Urinary bladder (tissue), 4 donors: ENCODE measurements around the gene SYNM. TPM values are rescaled to one million over a fixed set of nuclear protein-coding genes. Genes with fewer than 3 reads are reported as not detected.

Experiments used
- DNase-seq: peaks from one replicate; pipeline ENCODE4 v3.0.0-alpha.2; 2015; ENCODE audit errors: extremely low spot score
- H3K27ac ChIP-seq: one replicate; pipeline ENCODE4 v1.5.1; 2013; ENCODE audit warnings: low read depth, mild to moderate bottlenecking, moderate library complexity
- H3K36me3 ChIP-seq: one replicate; pipeline ENCODE4 v1.6.1; 2013; ENCODE audit warnings: mild to moderate bottlenecking, moderate library complexity; ENCODE audit not compliant: insufficient read depth
- H3K4me1 ChIP-seq: one replicate; pipeline ENCODE4 v1.6.1; 2013; ENCODE audit warnings: mild to moderate bottlenecking, moderate library complexity; ENCODE audit not compliant: insufficient read depth
- H3K4me3 ChIP-seq: one replicate; pipeline ENCODE4 v1.5.1; 2013; ENCODE audit warnings: low read depth, low read length
- WGBS: extraction: QIAGEN DNeasy Blood & Tissue Kit; methylation state at CpG from one replicate; pipeline ENCODE4 v1.1.7; 2013; 5-methylcytosine and 5-hydroxymethylcytosine counted together
- polyA plus RNA-seq: library from polyadenylated mRNA; stranded (reverse); fragments of 200-250 nt; gene quantifications from one replicate; pipeline ENCODE4 v1.2.3, GENCODE V29; 2013
- total RNA-seq: library from RNA; depleted of rRNA; stranded (reverse); fragments of >200 nt; gene quantifications from one replicate; pipeline ENCODE4 v1.2.3, GENCODE V29; 2014
- donor health status: healthy with polysubstance abuse.
- donor health status: healthy.

Gene SYNM
- total and polyA plus RNA-seq, 2 donors = 228 to 898 TPM

DNA sequence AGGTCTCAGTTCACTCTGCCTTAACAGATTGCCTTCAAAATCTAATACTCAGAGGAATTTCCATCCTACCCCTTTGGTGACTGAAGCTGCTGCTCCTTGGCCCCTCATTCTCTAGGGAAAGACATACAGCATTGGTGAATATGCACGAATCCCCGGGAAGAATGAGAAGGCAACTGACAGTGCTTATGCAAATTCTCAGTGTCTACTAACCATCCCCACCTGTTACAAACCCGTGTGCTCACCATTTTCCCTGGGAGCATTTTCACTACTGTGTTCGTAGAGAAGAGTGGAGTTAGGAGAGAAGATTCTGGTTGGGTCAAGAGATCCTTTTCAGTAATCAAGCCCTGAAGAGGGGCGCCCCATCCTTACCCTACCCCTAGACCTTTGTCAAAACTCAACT, 37.7 kb downstream of the SYNM start:
- 66% methylated on average over 5 of the region's 5 CpGs for WGBS
- Histone ChIP-seq H3K36me3 (peaks cover 5% of the 10 kb centered on the region), H3K4me3 (no peak overlapping the region), H3K27ac (no peak overlapping the region), H3K4me1 (peaks cover 1% of the 10 kb centered on the region)
- no peak for DNase-seq

DNA sequence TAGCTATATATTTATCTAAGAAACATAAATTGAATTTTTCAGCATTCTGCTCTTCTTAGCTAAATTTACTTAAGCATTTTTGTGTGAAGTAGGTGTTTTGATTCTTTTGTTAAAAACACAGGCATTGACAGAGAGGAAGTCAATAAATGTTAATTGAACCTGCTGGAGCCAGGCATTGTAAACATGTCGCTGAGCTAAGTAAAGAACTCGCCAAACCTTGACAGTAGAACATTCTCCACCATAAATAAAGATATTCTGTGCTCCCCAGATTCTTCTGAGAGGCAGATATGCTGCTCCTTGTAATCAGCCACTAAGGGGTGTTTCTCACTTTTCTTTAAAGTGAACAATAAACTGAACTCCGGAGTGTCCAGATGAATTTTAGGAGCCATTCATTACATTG, 38.4 kb downstream of the SYNM start:
- peaks cover 5% of the 10 kb centered on the region for H3K36me3 ChIP-seq
- no peak overlapping the region for H3K27ac ChIP-seq
- WGBS = 34% methylated on average over 3 of the region's 3 CpGs
- H3K4me1 ChIP-seq = peaks cover 1% of the 10 kb centered on the region
- DNase-seq = no peak
- no peak overlapping the region for H3K4me3 ChIP-seq

DNA sequence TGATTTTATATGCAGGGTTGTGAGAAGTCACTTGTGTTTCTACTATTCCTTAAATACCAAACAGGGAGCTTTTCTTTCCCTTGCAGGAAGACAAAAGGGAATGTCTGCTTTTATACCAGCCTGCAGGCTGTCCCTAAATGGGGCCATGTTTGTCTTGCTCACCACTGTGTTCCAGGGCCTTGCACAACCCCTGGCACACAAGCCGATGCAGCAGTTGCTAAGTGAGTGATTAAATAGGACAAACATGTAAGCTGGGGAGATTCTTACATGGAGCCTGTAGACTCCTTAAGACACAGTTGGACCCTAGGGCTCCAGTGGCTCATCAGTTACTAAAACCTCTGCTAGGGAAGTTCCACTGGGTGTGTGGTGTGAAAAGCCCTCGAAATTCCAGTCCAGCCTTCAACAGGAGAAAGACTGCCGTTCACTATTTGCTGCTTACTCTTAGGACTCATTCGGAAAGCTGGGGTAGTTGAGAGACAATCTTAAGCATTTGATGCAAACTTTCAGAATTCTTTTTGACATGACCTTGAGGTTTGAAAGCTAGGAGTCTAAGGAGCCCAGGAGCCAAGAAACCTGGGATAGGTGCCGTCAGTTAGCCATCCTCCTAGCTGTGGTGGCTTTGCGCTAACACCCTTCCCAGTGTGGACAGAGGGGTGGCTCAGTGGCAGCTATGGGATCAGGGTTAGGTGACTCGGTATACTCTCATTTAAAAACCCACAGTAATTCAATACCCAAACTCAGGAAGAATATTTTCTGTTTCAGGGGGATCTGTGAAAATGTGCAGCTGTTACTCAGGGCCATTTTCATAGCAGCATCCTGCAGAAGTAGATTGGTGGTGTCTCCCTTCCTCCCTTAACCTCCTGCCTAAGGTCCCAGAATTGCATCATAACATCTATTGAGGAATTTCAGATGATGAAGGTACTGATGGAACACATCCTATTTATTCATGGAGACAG, 39.1 kb downstream of the SYNM start:
- H3K4me1 ChIP-seq = peaks cover 1% of the 10 kb centered on the region
- peaks cover 5% of the 10 kb centered on the region for H3K36me3 ChIP-seq
- H3K4me3 ChIP-seq = no peak overlapping the region
- WGBS = 65% methylated on average over 7 of the region's 7 CpGs
- DNase-seq = no peak
- H3K27ac ChIP-seq = no peak overlapping the region

DNA sequence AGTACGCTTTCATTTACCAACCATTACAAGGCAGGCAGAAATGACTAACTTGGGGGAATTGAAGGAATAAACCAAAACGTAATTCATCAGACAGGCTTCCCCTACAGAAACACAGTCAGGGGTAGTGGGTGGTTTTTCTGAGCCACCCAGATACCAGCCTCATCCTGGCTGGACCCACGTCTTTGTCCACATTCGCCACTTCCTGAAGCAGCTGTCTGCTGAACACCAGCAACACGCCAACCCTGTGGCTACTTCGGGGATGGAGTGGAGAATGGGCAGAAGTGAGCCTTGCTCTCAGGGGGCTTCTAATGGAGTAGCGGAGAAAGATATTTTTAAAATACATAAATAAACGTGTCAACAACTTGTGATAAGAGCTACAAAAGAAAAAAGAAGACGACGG, 40.1 kb downstream of the SYNM start:
- H3K4me3 ChIP-seq = no peak overlapping the region
- WGBS = 79% methylated on average over 10 of the region's 10 CpGs
- H3K27ac ChIP-seq = no peak overlapping the region
- H3K36me3 ChIP-seq = peaks cover 3% of the 10 kb centered on the region
- peaks cover 1% of the 10 kb centered on the region for H3K4me1 ChIP-seq
- DNase-seq = no peak

DNA sequence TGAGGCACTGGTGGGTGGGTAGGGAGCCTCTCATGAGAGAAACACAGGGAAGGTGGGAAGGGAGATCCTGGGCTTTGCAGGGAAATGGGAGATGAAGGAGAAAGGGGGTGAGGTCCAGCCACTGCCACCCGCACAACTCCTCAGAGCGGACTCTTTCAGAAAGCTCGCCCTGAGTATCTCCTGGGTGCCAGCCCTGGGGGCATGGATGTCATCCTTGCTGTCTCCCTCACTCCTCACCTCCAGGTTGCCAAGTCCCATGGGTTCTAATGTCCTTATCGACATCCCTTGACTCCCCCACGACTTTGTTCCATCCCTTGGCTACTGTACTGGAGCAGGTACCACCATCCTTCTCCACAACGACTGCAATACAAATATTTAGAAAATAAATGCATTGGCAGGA, 40.9 kb downstream of the SYNM start:
- Histone ChIP-seq H3K36me3 (peaks cover 3% of the 10 kb centered on the region), H3K4me3 (no peak overlapping the region), H3K27ac (no peak overlapping the region), H3K4me1 (peaks cover 1% of the 10 kb centered on the region)
- DNase-seq = no peak
- 72% methylated on average over 6 of the region's 6 CpGs for WGBS

DNA sequence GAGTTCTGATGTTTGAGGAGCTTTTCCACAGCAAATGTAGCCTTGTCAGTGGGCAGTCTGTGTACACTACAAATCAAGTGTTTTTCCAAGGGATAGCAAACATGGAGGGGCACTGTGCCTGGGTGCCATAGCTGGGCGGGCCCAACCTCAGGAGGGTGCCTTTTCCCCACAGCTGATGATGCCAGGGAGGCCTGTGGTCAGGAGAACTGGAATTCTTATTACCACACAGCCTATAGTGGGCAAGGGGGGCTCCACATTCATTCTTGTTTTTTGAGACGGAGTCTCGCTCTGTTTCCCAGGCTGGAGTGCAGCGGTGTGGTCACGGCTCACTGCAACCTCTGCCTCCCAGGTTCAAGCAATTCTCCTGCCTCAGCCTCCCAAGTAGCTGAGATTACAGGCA, 41.8 kb downstream of the SYNM start:
- DNase-seq = no peak
- Histone ChIP-seq H3K27ac (no peak overlapping the region), H3K36me3 (peaks cover 3% of the 10 kb centered on the region), H3K4me1 (peaks cover 1% of the 10 kb centered on the region), H3K4me3 (no peak overlapping the region)
- WGBS = 98% methylated on average over 5 of the region's 5 CpGs

DNA sequence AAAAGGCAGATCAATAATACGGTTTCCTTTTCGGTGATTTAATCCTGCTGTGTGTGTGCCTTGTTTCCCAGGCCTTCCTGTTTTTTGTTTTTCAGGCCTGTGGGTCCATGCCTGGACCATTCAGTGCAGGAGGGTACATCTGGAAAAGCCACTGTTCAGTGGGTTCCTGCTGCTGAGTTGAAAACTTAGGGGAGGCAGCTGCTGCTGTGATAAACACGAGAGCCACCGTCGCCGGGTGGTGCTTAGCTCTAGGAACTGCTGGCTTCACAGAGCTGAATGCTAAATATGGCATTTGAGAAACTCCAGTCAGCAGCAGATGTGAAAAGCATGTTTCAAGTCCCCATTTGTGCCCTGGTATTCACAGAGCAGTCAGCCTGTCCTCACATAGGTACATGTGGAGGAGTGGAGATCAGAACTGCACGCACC, 44.0 kb downstream of the SYNM start:
- WGBS = 55% methylated on average over 7 of the region's 7 CpGs
- Histone ChIP-seq H3K4me1 (peaks cover 1% of the 10 kb centered on the region), H3K36me3 (peaks cover 3% of the 10 kb centered on the region), H3K4me3 (no peak overlapping the region), H3K27ac (no peak overlapping the region)
- DNase-seq = no peak

DNA sequence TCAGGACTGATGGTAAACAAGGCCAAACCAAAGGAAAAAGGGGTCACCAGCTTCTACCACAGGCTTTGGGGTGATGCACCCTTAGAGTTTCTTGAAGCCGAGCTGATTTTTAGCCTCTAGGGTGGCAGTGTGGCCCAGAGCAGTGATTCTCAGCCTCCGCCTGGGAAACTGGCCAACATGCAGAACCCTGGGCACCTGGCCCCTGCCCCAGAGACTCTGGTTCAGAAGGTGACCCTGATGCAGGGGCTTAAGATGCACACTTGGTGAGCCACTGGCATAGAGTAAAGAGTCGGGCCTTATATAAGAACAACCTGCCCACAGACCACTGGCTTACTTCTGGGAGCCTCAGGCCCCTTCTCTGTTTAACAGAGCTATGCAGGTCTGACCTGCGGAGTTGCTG, 44.5 kb downstream of the SYNM start:
- DNase-seq = no peak
- Histone ChIP-seq H3K27ac (no peak overlapping the region), H3K4me3 (no peak overlapping the region), H3K36me3 (peaks cover 3% of the 10 kb centered on the region), H3K4me1 (peaks cover 1% of the 10 kb centered on the region)
- 91% methylated on average over 4 of the region's 4 CpGs for WGBS

DNA sequence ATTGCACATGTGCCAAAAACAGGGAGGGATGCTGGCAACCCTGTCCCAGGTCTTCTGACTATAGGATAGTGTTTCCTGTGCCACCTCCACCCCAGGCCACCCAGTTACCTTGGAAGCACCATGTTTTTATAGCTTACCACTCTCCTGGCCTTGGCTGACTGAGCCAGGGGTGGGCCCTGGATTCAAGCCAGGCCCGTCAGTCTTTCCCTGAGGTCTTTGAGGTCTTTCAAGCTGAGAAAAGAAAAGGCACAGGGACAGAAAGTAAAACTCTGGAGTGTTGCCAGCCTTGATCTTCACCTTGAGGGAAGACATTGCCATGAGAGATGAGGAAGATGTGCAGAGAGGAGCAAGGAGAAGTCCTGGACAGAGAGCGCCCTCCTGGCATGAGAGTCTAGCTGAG, 46.3 kb downstream of the SYNM start:
- Histone ChIP-seq H3K36me3 (no peaks in the 10 kb centered on the region), H3K4me1 (no peaks in the 10 kb centered on the region), H3K27ac (no peak overlapping the region), H3K4me3 (no peak overlapping the region)
- WGBS = 82% methylated on average over 2 of the region's 2 CpGs
- no peak for DNase-seq

DNA sequence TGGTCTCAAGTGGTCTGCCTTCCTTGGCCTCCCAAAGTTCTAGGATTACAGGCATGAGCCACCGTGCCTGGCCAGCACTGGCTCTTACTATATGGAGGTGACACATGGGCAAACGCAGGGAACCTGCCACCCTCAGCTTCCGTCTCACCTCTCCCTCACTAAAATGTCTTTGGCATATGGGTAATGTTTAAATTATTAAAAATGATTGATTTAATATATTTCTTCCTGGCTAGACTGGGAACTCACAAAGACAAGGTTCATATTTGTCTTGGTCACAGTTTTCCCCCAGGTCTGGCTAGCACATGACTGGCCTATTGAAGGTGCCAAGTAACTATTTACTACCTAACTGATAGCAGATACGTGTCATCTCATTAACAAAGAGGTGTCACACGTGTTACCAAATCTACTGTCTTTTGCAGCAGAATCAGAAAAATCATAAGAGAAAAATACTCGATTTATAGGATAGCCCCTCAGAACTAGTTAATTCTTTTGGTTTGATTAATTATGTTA, 48.2 kb downstream of the SYNM start:
- Histone ChIP-seq H3K4me1 (no peaks in the 10 kb centered on the region), H3K4me3 (no peak overlapping the region), H3K27ac (no peak overlapping the region), H3K36me3 (no peaks in the 10 kb centered on the region)
- 86% methylated on average over 6 of the region's 6 CpGs for WGBS
- no peak for DNase-seq

DNA sequence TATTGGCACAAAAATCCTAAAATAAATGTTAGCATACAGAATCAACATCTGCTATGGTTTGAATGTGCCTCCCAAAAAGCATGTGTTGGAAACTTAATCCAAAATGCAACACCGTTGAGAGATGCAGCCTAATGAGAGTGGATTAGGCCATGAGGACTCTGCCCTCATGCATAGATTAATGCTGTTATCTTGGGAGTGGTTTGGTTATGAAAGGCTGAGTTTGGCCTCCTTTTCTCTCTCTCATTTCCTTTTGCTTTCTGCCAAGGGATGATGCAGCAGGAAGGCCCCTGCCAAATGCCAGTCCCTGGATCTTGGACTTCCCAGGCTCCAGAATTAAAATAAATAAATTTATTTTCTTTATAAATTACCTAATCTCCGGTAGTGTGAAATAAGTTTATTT, 49.4 kb downstream of the SYNM start:
- Histone ChIP-seq H3K4me3 (no peak overlapping the region), H3K27ac (no peak overlapping the region), H3K36me3 (no peaks in the 10 kb centered on the region), H3K4me1 (no peaks in the 10 kb centered on the region)
- DNase-seq = no peak
- 53% methylated on average over 2 of the region's 2 CpGs for WGBS

DNA sequence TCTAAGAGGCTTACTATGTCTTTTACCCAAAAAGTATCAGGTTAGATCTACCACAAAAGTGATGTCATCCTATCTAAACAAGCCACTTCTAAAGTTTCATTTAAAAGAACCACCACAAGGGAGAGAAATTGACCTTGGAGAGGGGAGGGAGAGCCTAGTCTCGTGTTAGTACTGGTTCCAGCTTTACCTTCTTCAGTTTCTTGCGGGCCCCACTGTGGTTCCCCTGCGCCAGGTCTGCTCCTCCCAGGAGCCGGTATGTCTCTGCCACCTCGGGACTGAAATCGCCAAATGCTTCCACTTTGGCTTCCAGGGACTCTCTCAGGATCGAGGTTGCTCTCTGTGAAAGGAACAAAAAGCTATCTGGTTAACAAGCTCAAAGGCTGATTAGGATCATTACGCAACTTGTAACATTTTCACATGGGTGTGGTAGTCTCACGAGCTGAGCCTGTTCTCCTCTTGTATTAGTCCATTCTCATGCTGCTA, 51.1 kb downstream of the SYNM start:
- no peaks in the 10 kb centered on the region for H3K4me1 ChIP-seq
- no peak overlapping the region for H3K4me3 ChIP-seq
- H3K36me3 ChIP-seq = no peaks in the 10 kb centered on the region
- no peak overlapping the region for H3K27ac ChIP-seq
- DNase-seq = no peak
- 74% methylated on average over 9 of the region's 9 CpGs for WGBS

DNA sequence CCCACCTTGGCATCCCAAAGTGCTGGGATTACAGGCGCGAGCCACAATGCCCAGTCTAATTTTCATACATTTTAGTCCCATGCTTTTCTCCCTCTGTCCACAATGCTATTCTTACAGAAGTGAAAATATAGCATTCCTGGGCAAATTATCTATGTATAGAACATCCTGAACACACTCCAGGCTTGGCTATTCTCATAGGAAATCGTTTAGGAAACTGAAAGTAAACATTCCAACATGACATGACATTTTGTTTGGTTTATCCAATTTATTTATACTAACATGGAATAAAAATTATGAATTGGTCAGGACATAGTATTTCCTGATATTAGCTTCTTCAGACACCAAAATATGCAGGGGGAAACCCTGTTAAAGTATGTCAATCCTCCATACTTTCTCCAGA, 52.6 kb downstream of the SYNM start:
- no peak for DNase-seq
- Histone ChIP-seq H3K27ac (no peak overlapping the region), H3K4me3 (no peak overlapping the region), H3K36me3 (no peaks in the 10 kb centered on the region), H3K4me1 (no peaks in the 10 kb centered on the region)
- 41% methylated on average over 3 of the region's 3 CpGs for WGBS
